GM10266 (cell line): ENCODE measurements around the gene GINS2.

ENCODE experiments used
- DNase-seq: peaks from one replicate; pipeline ENCODE4 v3.0.0; 2012; ENCODE audit errors: extremely low spot score
- TF ChIP-seq, protein P1 (sequence below): IDR thresholded peaks from 2 replicates; pipeline ENCODE4 v1.5.1; 2012; ENCODE audit warnings: mild to moderate bottlenecking, low read depth; ENCODE audit not compliant: control insufficient read depth, insufficient read depth; ENCODE audit errors: missing control alignments

Gene GINS2

DNA sequence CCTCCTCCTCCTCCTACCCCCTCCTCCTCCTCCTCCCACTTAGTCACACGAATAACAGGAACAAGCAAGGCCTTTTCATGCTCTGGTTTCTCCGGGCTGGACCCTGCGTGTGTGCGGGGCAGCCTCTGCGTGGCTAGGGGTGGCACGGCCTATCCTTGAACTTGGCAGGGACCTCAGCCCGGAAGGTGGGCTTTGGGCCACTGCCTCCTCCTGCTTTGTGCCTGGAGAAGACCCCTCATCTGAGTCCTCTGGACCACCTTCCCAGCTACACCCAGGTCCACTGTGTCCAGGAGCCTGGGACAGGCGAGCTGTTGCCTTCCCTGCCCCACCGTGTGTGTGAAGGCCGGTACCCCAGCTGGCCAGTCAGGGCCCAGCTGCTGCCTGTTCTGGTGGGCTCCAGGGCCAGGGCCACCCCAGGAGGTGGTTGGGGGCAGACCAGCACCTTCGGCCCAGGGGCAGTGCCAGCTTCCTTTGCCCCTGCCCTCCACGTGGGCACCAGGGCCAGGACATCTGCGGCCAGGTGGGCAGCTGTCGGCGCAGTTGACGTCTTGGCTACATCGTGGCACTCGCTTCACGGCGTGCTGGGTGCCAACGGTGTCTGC lies 35.4 kb downstream of the GINS2 start:
- TF ChIP-seq, protein P1, sequence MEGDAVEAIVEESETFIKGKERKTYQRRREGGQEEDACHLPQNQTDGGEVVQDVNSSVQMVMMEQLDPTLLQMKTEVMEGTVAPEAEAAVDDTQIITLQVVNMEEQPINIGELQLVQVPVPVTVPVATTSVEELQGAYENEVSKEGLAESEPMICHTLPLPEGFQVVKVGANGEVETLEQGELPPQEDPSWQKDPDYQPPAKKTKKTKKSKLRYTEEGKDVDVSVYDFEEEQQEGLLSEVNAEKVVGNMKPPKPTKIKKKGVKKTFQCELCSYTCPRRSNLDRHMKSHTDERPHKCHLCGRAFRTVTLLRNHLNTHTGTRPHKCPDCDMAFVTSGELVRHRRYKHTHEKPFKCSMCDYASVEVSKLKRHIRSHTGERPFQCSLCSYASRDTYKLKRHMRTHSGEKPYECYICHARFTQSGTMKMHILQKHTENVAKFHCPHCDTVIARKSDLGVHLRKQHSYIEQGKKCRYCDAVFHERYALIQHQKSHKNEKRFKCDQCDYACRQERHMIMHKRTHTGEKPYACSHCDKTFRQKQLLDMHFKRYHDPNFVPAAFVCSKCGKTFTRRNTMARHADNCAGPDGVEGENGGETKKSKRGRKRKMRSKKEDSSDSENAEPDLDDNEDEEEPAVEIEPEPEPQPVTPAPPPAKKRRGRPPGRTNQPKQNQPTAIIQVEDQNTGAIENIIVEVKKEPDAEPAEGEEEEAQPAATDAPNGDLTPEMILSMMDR = no peak
- no peak for DNase-seq

DNA sequence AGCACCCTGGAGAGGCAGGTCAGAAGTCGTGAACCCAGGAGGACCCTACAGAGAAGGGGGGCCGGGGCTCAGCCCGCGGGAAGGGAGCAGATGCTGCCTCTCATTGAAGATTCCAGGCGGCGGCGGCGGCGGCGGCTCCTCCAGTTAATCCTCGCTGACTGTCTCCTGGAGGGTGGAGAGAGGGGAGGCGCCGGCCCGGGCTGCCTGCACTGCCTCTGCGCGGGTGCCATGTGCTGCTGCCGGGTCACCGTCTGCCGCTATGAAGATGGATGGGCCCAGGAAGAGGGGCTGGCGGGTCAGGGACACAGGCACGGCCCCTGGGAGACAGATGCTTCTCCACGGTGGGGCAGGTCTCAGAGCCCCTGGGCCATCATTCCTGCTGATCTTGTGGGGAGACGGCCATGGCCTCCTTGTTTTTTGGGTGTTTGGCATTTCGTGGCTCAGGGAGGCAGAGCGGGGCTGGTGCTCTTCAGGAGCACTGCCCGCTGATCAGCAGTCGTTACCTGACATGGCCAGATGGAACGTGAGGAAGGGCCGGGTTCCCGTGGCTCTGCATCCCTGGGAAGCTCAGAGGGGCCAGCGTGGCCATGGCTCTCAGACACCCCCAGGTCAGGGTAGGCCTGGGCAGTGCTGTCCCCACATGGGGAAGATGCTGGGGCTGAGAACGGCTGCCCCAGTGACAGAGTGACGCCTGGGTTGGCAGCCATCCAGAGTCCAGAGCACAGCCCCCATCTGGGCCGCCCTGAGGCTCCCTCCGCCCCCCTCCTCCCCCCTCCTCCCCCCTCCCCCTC lies 36.1 kb downstream of the GINS2 start:
- DNase-seq = no peak
- TF ChIP-seq, protein P1 = no peak

DNA sequence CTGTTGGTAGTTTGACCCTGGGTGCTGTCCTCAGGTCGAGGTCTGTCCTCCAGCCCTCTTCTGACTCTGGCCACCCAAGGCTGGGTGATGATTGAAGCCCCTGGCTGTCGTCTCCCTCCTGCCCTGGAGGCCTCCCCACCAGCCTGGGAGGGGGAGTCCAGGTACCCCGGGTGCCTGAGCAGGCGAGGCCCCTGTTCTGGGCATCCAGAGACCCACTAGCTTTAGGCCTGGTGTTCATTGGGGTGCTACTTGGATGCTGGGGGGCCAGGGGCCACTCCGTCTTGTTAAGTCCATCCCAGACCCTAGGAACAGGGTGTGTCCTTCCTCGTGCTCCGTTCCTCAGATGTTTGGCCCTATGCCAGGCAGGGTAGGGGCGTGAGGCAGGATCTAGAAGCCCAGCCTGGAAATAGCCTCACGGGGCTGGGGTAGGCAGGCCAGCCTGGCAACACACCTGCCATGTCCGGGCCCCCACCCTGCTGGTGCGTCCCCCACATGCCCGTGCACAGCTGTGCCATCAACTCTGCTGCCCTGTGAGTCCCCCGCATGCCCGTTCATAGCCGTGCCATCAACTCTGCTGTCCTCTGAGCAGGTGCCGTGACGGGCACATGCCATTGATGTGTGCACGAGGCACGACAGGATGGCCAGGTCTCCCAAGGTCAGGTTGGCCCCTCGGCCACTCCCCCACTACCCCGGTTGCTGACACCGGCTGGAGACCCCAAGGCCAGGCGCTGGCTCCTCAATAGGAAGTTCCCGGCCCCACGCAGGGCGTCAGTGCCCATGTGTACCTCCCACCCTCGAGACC lies 36.9 kb downstream of the GINS2 start:
- no peak for DNase-seq
- TF ChIP-seq, protein P1 = no peak

DNA sequence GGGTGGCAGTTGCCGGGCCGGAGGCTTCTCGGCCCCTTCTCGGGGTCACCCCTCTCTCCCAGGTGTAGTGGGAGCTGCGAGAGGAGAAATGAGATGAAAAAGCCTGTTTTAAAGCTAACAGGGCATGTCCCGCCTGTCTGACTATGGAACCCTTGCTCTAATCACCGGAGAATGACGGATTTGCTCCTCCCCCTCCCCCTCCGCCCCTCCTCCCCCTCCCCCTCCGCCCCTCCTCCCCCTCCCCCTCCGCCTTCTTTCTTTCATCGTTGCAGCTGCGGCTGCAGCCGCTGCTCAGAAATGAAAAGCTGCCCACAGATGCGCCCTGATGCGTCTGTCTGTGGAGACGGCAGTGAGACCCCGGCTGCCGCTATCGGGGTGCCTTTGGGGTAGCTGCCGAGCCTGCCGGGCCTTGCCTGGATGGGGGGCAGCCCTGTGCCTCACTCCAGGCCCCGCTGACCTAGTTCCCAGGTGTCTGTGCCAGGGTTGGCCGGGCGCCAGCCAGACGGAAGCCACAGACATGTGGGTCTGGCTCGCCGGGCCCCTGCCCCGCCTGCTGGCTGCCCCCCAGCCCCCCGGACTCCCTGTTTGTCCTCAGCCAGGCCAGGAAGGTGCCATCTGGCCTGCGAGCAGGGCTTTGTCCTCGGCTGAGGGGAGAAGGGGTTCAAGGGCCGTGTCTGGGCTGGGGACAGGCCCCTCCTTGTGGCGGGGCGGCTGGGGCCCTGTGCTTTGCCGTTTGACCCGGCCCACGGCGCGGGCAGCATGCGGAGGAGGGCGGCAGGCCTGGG lies 37.7 kb downstream of the GINS2 start:
- DNase-seq = no peak

DNA sequence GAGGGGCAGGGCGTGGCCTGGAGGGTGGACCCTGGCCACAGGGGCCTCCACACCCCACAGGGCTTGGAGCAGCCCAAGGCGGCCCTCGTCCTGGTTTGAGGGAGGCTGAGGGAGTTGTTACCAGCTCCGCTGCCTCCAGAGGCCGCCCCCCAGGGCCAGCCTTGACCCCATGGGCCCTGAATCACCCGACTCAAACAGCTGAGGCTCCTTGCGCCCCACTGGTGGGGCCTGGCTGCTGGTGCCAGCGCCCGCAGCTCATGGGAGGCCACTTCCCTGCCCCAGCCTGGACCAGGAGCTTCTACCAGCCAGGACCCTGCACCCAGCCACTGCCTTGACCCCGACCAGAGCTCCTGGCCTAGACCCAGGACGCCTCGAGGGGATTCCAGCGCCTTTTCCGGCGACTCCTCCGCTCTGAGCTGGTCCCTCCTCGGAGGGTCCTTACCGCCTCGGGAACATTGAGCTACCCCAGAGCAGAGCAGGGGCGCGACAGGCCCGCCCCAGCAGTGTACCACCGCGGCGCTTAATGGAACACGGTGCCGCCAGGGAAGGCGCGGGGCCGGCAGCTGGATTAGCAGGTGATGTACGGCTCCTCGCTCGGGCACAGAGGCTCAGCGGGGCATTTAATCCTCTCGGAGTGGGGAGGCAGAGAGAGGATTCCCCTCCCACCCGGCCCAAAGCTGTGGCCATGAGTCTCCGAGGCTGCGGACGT lies 38.5 kb downstream of the GINS2 start:
- TF ChIP-seq, protein P1 = no peak
- no peak for DNase-seq

More for the DNA sequence above, 37.7 kb downstream of the GINS2 start:
- TF ChIP-seq, protein P1 = no peak

DNA sequence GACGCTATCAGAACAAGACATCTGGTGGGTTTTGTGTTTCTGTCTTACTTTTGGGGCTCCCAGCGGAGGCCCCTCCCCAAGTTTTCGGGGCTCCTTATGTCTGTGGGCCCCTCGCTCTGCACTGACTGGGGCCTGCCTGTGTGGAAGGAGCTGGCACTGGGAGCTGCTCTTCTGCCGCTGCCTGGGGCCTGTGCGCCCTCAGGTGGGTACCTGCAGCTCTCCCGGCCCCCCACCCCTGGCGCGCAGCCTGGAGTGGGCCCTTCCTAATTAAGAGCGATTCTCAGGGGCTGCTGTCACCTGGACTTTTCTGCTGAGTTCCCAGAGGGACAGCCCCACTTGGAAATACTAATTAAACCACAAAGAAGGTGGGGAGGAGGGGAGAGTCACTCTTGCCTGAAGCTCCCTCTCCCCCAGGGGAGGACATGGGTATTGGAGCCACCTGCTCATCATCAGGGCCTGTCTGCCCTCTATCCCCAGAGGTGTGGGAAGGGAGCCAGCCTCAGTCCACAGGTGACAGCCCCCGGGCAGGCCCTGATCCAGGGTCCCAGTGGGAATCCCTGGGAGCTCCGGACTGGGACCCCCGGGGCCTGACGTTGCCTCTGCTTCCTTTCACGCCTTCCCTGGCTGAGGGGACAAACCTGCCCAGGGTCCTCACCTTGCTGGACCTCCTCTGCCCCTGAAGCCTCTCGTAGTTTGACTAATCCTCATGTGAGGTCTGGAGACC lies 39.2 kb downstream of the GINS2 start:
- DNase-seq = no peak
- TF ChIP-seq, protein P1 = no peak
